ENCODE data around the gene FAM107A.

DNA sequence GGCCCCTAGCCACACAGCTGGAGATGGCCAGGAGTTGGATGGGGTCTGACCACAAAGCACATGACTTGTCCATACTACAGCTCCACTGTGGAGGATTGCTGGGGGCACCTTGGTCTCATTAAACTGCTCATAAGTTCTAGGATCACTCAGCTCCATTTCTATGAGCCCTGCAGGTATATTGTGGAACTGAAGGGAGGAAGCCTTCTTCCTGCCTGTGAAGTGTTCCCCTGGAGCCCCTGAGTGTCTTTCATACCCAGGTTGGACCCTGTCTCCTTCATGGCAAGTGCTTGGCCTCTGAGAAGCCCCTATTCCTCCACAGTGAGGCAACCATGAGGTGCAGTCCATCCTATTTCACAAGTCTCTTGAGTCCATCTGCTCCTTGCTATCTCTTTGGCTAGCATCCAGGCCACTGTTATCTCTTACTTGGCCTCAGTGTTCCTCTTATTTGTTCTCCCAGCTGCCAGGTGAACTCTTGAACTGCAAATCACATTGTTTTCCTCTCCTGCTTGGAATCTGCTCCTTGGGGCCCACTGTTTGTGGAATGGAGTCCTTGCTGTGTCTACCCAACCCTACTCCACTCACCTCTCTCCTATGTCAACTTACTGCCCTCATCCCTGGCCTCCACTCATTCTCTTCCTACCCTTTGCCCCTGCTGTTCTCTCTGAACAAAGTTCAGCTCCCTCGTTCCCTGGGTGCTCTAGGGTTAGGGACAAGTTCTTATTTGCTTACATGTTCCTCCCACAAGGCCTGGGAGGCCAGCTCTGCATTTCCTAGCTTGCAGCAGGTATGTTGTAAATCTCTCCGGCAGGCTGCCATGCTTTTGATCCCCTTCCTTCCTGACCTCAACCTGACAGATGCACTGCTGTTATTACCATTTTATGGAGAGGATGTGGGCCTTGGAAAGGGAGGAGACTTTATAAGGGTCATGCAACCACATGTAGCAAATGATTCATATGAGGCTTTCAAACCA, 41.4 kb downstream of the FAM107A start:
- TF ChIP-seq, protein P1, sequence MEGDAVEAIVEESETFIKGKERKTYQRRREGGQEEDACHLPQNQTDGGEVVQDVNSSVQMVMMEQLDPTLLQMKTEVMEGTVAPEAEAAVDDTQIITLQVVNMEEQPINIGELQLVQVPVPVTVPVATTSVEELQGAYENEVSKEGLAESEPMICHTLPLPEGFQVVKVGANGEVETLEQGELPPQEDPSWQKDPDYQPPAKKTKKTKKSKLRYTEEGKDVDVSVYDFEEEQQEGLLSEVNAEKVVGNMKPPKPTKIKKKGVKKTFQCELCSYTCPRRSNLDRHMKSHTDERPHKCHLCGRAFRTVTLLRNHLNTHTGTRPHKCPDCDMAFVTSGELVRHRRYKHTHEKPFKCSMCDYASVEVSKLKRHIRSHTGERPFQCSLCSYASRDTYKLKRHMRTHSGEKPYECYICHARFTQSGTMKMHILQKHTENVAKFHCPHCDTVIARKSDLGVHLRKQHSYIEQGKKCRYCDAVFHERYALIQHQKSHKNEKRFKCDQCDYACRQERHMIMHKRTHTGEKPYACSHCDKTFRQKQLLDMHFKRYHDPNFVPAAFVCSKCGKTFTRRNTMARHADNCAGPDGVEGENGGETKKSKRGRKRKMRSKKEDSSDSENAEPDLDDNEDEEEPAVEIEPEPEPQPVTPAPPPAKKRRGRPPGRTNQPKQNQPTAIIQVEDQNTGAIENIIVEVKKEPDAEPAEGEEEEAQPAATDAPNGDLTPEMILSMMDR (IDR thresholded peaks at IDR 0.05), result no peak
- no peak for TF ChIP-seq POLR2A (IDR thresholded peaks at IDR 0.05)
